ENCODE measurements around the gene ZDHHC6.

- no peak for TF ChIP-seq GATA2 (IDR thresholded peaks at IDR 0.05; ENCODE audit: low read depth, low read length)
- no peak for TF ChIP-seq GATA3 (IDR thresholded peaks at IDR 0.05; ENCODE audit: low read depth, low read length)
Measured at GRCh38 chr10:112409755-112410154, 37.0 kb downstream of the ZDHHC6 start.
